GM10266 (cell line): Measurements from ENCODE around the gene COQ8B.
A peak's percentile ranks its signal among the peaks of the same experiment; 100 is the strongest.

ENCODE experiments used
- DNase-seq: peaks from one replicate; pipeline ENCODE4 v3.0.0; 2012; ENCODE audit errors: extremely low spot score
- CTCF ChIP-seq: IDR thresholded peaks from 2 replicates; pipeline ENCODE4 v1.5.1; 2012; ENCODE audit warnings: mild to moderate bottlenecking, low read depth; ENCODE audit not compliant: control insufficient read depth, insufficient read depth; ENCODE audit errors: missing control alignments

COQ8B gene

GRCh38 chr19:40690050-40690692 lies 26.5 kb downstream of the COQ8B start, which contains the start of gene NUMBL:
Gene NUMBL (minus strand): TSS chr19:40690651. CDS start chr19:40690483, 168 bp downstream.
- DNase-seq: no peak
- TF ChIP-seq CTCF: no peak

DNA sequence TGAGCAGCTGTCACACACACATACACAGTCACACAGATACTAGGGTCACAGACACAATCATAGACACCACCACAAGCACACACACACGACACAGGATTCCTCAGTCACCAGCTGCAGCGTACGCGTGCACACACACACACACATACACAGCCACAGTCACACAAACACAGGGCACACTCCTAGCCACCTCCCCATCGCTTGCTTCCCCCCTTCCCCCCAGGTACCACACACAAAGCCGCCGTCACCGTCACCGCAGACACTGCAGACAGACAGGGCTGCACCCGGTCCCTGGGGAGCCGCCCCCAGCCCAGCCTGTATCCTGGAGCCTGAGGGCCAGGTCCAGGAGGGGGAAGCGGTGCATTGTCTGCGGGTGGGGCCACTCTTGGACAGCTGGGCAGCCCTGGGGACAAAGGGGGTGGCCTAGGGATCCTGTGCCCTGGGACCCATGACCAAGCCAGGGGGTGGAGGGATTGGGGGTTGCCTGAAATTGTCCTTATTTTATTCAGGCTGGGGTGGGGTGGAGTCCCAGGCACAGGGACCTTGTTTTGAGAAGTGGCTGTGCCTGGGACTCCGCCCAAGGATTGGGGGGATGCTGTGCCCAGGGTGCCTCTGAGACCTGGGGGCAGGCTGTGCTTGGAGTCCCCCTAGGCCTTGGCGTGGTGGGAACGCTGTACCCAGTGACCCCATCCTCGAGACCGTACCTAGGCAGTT lies 27.2 kb downstream of the COQ8B start:
- no peak for DNase-seq
- TF ChIP-seq CTCF: no peak

DNA sequence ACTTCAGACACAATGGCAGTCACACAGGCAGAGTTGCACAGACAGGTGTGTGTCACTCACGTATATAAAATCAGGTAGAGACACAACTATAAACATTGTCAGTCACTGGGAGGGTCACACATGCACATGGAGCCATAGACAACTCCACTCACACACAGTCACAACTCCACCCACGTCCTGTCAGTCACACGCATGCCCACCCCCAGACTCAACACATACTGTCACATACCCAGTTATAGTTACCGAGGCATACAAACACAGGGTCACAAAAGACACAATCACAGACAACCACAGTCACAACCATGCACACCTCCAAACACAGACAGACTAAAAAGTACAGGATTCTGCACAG lies 27.7 kb downstream of the COQ8B start:
- no peak for DNase-seq
- no peak for TF ChIP-seq CTCF

DNA sequence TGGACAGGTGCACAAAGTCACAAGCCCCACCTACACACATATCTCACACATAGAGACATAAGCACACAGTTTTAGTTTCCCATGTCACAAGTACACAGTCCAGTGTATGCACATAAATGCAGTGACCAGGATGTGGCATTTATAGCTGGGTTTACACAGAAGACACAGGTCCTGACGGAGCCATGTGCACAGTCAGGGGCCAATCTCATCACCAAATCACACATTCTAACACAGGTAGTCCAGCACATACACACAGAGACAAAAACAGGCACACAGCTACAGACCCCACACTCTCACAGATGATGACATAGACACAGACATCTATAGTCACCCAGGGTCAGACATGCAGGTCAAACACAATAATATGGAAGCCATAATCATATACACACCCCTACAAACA lies 28.4 kb downstream of the COQ8B start:
- DNase-seq: no peak
- TF ChIP-seq CTCF: no peak

DNA sequence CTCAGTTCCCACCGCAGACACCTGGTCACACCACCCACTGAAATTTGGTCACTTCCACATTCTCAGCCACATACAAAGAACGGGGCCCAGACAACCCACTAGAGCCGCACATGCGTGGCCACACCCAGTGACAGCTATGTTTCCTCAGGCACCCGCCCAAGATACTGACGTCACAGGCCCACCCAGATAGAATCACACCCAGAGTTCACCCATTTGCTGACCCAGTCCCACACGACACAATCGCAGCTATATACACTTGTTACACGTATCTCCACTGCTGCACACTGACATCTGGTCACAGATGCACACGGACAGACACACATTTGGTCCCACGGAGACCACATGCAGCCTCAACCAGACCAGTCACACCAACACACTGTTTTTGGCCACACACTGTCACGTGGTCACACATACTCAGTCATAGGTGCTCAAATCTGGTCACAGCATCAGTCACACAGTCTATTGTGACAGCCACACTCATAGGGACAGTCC lies 29.1 kb downstream of the COQ8B start:
- DNase-seq: peak; percentile 67
- TF ChIP-seq CTCF: no peak

DNA sequence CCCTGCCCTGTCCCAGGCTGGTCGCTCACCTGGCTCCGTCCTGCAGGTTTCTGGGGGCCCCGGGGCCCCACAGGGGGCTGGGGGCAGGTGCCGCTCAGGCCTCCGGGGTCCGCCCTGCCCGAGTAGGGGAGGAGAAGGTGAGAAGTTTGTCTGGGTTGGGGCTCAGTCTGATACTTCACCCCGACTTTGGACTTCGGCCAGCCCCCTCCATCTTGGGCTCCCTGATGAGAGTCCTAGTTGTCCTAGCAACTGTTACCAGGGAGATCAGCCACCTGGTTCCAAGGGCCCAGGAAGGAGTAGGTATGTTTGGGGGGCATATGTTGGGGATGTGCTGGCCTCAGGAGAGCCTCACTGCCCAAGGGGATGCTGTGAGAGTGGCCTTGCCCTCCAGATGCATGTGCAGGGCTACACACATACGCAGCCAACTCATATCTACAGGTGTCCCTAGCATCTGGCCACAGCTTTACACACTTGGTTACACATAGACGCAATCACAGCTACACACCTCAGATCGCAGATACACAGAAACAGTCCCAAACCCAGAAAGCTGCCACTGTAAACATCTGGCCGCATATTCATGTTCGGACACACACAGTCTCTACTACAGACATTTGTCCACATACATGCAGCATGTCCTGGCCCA lies 29.7 kb downstream of the COQ8B start:
- TF ChIP-seq CTCF: no peak
- no peak for DNase-seq

DNA sequence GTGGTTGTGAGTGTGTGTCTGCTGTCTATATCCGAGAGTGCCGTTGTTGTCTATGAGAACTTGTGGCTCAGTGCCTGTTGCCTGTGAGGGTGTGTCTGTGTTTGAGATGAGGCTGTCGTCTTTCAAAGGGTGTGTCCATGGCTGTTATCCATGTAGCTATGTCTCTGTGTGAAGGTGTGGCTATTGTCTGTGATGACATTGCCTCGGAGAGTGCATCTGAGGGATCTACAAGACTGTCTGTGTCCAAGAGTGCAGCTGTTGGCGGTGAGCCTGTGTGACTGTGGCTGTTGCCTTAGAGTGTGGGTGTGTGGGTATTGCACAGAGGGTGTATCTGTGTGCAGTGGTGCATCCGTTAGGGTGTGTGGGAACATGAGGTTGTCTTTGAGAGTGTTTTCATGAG lies 31.1 kb downstream of the COQ8B start:
- TF ChIP-seq CTCF: no peak

More for the DNA sequence above, 31.1 kb downstream of the COQ8B start:
- DNase-seq: no peak
